SU-DHL-6 (cell line): ENCODE measurements around the gene ABCB7.

Experiments
- H2AFZ ChIP-seq: fragments of 200-600 bp; sonication (generic); 2 replicates; pipeline ENCODE4 v1.6.1; 2014; ENCODE audit warnings: low read depth, mild to moderate bottlenecking, moderate library complexity, mixed read lengths, antibody characterized with exemption, low read length; ENCODE audit not compliant: severe bottlenecking
- H3F3A ChIP-seq: fragments of 200-600 bp; shearing (Covaris generic); 2 replicates; pipeline ENCODE4 v1.6.0; 2016; ENCODE audit warnings: antibody characterized with exemption, mild to moderate bottlenecking; ENCODE audit not compliant: insufficient read depth
- H3K27ac ChIP-seq: fragments of 200-600 bp; sonication (generic); 2 replicates; pipeline ENCODE4 v1.5.1; 2016; ENCODE audit warnings: low read depth, mild to moderate bottlenecking, low read length, moderate library complexity, mixed read lengths
- H3K27me3 ChIP-seq: fragments of 200-600 bp; sonication (generic), shearing (Covaris generic); 2 replicates; pipeline ENCODE4 v1.6.0; 2014; ENCODE audit warnings: mild to moderate bottlenecking, low read length
- H3K36me3 ChIP-seq: fragments of 200-600 bp; sonication (generic); 2 replicates; pipeline ENCODE4 v1.6.1; 2014; ENCODE audit warnings: mild to moderate bottlenecking, low read length, mixed read lengths
- H3K4me2 ChIP-seq: fragments of 300-600, 200-600 bp; shearing (Covaris generic), sonication (generic); 2 replicates; pipeline ENCODE4 v1.6.0; 2014; ENCODE audit warnings: low read length, low read depth, mild to moderate bottlenecking; ENCODE audit not compliant: poor library complexity, severe bottlenecking
- H3K4me3 ChIP-seq: fragments of 200-600 bp; sonication (generic); 2 replicates; pipeline ENCODE4 v1.5.1; 2014; ENCODE audit warnings: antibody characterized with exemption, low read length, mild to moderate bottlenecking, mixed read lengths; ENCODE audit not compliant: insufficient read depth, poor library complexity, severe bottlenecking
- H3K79me2 ChIP-seq: fragments of 200-600 bp; sonication (generic); 2 replicates; pipeline ENCODE4 v1.6.1; 2014; ENCODE audit warnings: mild to moderate bottlenecking, low read length, moderate library complexity; ENCODE audit not compliant: insufficient read depth
- H3K9ac ChIP-seq: fragments of 200-600 bp; sonication (generic); 2 replicates; pipeline ENCODE4 v1.7.0; 2014; ENCODE audit warnings: mild to moderate bottlenecking, low read length
- H3K9me2 ChIP-seq: fragments of 200-600 bp; sonication (generic); replicated peaks from 2 replicates; pipeline ENCODE4 v1.6.1; 2014; ENCODE audit warnings: low read length; ENCODE audit not compliant: insufficient read depth
- H3K9me3 ChIP-seq: fragments of 200-600 bp; sonication (generic); 2 replicates; pipeline ENCODE4 v1.6.1; 2014; ENCODE audit warnings: low read length, mixed read lengths; ENCODE audit not compliant: insufficient read depth
- H4K20me1 ChIP-seq: fragments of 200-600 bp; sonication (generic); 2 replicates; pipeline ENCODE4 v1.6.1; 2014; ENCODE audit warnings: low read depth, mild to moderate bottlenecking, antibody characterized with exemption, low read length, moderate library complexity, mixed read lengths
- EZH2phosphoT487 ChIP-seq: fragments of 200-600 bp; sonication (generic), shearing (Covaris generic); conservative IDR thresholded peaks from 2 replicates; pipeline ENCODE4 v1.6.1; 2018; ENCODE audit warnings: mild to moderate bottlenecking, antibody characterized with exemption, low read length, moderate library complexity, mixed read lengths
- TF ChIP-seq, protein P1 (sequence below): fragments of 200-600 bp; sonication (generic); IDR thresholded peaks from one replicate; pipeline ENCODE4 v1.5.1; 2017; ENCODE audit warnings: antibody characterized with exemption, mild to moderate bottlenecking, low read length, moderate library complexity; ENCODE audit not compliant: insufficient read depth, poor library complexity, severe bottlenecking

ABCB7 gene

DNA sequence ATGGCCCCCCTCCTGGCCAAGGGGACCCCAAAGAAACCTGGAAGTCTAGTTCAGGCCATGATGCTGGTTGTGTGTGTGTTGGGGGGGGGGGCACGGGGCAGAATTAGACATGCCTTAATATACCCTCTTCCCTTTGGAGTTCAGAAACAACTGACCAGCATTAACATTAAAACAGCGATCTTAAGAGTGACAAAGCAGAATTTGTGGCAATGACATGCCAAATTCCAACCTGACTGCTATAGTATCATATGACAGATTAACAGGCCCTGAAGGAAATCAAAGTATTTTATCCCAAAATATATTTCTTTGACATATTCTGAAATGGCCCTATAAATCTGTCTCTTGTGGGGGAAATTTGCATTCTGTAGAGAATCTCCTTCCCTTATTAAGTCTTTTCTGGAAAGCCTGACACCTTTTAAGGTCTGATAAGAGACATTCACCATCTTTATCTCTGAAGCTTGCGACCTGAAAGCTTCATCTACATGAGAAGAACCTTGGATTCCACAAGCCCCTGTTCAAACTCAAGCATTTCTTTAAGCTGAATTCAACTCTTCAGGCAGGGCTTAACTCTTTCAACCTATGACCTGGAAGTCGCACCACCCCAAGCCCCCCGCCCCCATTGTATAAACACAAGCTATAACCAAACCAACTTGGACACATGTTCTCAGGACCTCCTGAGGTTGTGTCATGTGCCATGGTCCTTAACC is 40.2 kb downstream of the ABCB7 start:
- Histone ChIP-seq H3K9ac (no peak overlapping the region), H3K4me2 (no peak overlapping the region), H3K36me3 (no peaks in the 10 kb centered on the region), H3K27me3 (no peaks in the 10 kb centered on the region), H3K9me3 (no peaks in the 10 kb centered on the region), H3K4me3 (no peak overlapping the region), H3K9me2 (no peaks in the 10 kb centered on the region), H2AFZ (no peak overlapping the region), H3K27ac (no peak overlapping the region), H4K20me1 (no peaks in the 10 kb centered on the region), H3K79me2 (peaks cover 5% of the 10 kb centered on the region; the same call in 1 of the 2 replicates), H3F3A (no peaks in the 10 kb centered on the region)
- TF ChIP-seq EZH2phosphoT487 = no peak
- TF ChIP-seq, protein P1, sequence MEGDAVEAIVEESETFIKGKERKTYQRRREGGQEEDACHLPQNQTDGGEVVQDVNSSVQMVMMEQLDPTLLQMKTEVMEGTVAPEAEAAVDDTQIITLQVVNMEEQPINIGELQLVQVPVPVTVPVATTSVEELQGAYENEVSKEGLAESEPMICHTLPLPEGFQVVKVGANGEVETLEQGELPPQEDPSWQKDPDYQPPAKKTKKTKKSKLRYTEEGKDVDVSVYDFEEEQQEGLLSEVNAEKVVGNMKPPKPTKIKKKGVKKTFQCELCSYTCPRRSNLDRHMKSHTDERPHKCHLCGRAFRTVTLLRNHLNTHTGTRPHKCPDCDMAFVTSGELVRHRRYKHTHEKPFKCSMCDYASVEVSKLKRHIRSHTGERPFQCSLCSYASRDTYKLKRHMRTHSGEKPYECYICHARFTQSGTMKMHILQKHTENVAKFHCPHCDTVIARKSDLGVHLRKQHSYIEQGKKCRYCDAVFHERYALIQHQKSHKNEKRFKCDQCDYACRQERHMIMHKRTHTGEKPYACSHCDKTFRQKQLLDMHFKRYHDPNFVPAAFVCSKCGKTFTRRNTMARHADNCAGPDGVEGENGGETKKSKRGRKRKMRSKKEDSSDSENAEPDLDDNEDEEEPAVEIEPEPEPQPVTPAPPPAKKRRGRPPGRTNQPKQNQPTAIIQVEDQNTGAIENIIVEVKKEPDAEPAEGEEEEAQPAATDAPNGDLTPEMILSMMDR = no peak

DNA sequence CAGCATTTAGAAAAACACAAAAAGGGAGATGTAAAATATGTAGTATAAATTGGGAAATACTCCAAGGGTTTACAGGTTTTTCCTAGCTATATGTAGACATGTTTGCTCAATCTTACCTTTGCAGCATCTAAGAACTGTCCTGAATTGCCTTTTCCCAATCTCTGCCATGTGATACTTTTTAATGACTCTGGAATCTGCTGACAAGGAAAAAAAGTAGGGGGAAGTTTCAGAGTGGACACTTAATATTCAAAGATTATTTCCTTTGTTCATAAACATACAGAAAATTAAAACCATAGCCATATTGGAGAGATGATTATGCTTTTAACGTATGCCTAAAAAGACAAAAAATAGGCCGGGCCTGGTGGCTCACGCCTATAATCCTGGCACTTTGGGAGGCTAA is 41.4 kb downstream of the ABCB7 start:
- Histone ChIP-seq H3K9ac (no peak overlapping the region), H3K27ac (no peak overlapping the region)

DNA sequence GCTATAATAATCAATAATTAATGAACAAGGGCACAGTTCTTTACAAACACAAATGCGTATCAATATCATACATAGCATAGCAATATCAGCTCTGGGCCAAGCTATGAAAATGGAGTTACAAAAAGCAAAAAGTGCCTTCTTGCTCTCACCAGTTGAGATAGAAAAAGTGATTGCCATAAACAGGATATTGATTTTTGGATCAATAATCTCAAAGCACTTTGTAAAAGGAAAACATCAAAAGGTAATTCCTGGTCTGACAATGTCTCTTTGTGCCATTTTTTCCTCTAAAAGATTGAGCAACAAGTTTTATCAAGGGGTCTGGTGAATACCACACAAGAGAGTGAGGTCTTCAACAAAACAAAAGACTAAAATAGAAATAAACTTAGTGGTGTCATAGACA is 42.4 kb downstream of the ABCB7 start:
- Histone ChIP-seq H3K79me2 (peaks cover 3% of the 10 kb centered on the region; the same call in 1 of the 2 replicates), H3K4me3 (no peak overlapping the region), H3F3A (no peaks in the 10 kb centered on the region), H3K9me3 (no peaks in the 10 kb centered on the region), H4K20me1 (no peaks in the 10 kb centered on the region), H2AFZ (no peak overlapping the region), H3K27me3 (no peaks in the 10 kb centered on the region), H3K36me3 (no peaks in the 10 kb centered on the region), H3K9ac (no peak overlapping the region), H3K27ac (no peak overlapping the region), H3K4me2 (no peak overlapping the region), H3K9me2 (no peaks in the 10 kb centered on the region)
- no peak for TF ChIP-seq EZH2phosphoT487
- TF ChIP-seq, protein P1 = no peak

More for the DNA sequence above, 41.4 kb downstream of the ABCB7 start:
- Histone ChIP-seq H3K4me2 (no peak overlapping the region), H3K9me3 (no peaks in the 10 kb centered on the region), H3F3A (no peaks in the 10 kb centered on the region), H4K20me1 (no peaks in the 10 kb centered on the region), H3K4me3 (no peak overlapping the region), H3K9me2 (no peaks in the 10 kb centered on the region), H3K27me3 (no peaks in the 10 kb centered on the region), H3K79me2 (peaks cover 5% of the 10 kb centered on the region; the same call in 1 of the 2 replicates), H3K36me3 (no peaks in the 10 kb centered on the region), H2AFZ (no peak overlapping the region)
- TF ChIP-seq EZH2phosphoT487 = no peak
- TF ChIP-seq, protein P1 = no peak
